Spleen (tissue), 11 donors: Measurements from ENCODE around the gene HYDIN. TPM values are rescaled to one million over a fixed set of nuclear protein-coding genes. Genes with fewer than 3 reads are reported as not detected.

Experiments
- DNase-seq: peaks from one replicate; pipeline ENCODE4 v3.0.0-alpha.2; 2020
- H3K27ac ChIP-seq, 8 donors: fragments of 200-600 bp; sonication (generic) in 7 of 8; 1 replicate in 4 of 8; 2 replicates in 4 of 8; pipeline versions ENCODE4 v1.5.0 to v1.8.0; 2016 to 2021; ENCODE audit warnings: inconsistent platforms in 4 of 8, mild to moderate bottlenecking in 4 of 8, moderate library complexity in 1 of 8
- H3K27me3 ChIP-seq, 7 donors: fragments of 200-600 bp; sonication (generic) in 6 of 7; replicated peaks in 1 of 7; 1 replicate in 4 of 7; 2 replicates in 3 of 7; pipeline versions ENCODE4 v1.5.0 to v1.8.0; 2016 to 2021; ENCODE audit warnings: inconsistent platforms in 3 of 7, mild to moderate bottlenecking in 1 of 7
- H3K36me3 ChIP-seq, 6 donors: fragments of 200-600 bp; sonication (generic) in 5 of 6; 1 replicate in 4 of 6; 2 replicates in 2 of 6; pipeline versions ENCODE4 v1.5.0 to v1.8.0; 2016 to 2021; ENCODE audit warnings: inconsistent platforms in 2 of 6
- H3K4me1 ChIP-seq, 6 donors: fragments of 200-600 bp; sonication (generic) in 5 of 6; 1 replicate in 3 of 6; 2 replicates in 3 of 6; pipeline versions ENCODE4 v1.5.0 to v1.8.0; 2016 to 2021; ENCODE audit warnings: inconsistent platforms in 3 of 6
- H3K4me3 ChIP-seq, 8 donors: fragments of 200-600 bp; sonication (generic) in 7 of 8; 1 replicate in 4 of 8; 2 replicates in 4 of 8; pipeline versions ENCODE4 v1.5.0 to v1.8.0; 2016 to 2021; ENCODE audit warnings: inconsistent platforms in 4 of 8, mild to moderate bottlenecking in 4 of 8, moderate library complexity in 2 of 8
- H3K9me3 ChIP-seq, 8 donors: fragments of 200-600 bp; sonication (generic) in 7 of 8; 1 replicate in 4 of 8; 2 replicates in 4 of 8; pipeline versions ENCODE4 v1.5.0 to v1.8.0; 2016 to 2021; ENCODE audit warnings: inconsistent platforms in 4 of 8
- POLR2A ChIP-seq, 3 donors: fragments of 450-650 bp; IDR thresholded peaks; one replicate each; pipeline ENCODE4 v1.5.1; 2017; ENCODE audit warnings: antibody characterized with exemption in 3 of 3, mild to moderate bottlenecking in 1 of 3
- POLR2AphosphoS5 ChIP-seq, 3 donors: sonication (generic); formaldehyde crosslinking; IDR thresholded peaks; one replicate each; pipeline ENCODE4 v1.5.1; 2017; ENCODE audit warnings: antibody characterized with exemption in 3 of 3
- WGBS, 5 donors: extraction: QIAGEN DNeasy Blood & Tissue Kit in 3 of 5; methylation state at CpG; one replicate each; pipeline versions ENCODE4 v1.1.5 to v1.1.7; 2013 to 2018; 5-methylcytosine and 5-hydroxymethylcytosine counted together
- intact Hi-C: fragments of 100-400 bp; cut with DNase I; formaldehyde crosslinking; loops from one replicate; pipeline ENCODE4 v1.15.0; 2023; ENCODE audit warnings: low total_unique reads
- polyA plus RNA-seq, 3 donors: library from polyadenylated mRNA; stranded (reverse); fragments of 200-250 nt; gene quantifications; one replicate each; pipeline ENCODE4 v1.2.1, GENCODE V29; 2013
- total RNA-seq, 7 donors: library from RNA; depleted of rRNA in 3 of 7; stranded (reverse); fragments of >200 nt in 3 of 7; fragmentation: NEBNext Ultra II Directional in 4 of 7; extraction: Animal tissue kit (Norgen Biotek cat#: 25700) in 4 of 7; gene quantifications; one replicate each; pipeline versions ENCODE4 v1.1.0 to v1.2.1, GENCODE V29; 2016 to 2021
- TF ChIP-seq, protein P1 (sequence below), 11 experiments: fragments of 200-600 bp in 7 of 11; fragments of 450-650 bp in 4 of 11; sonication (generic) in 4 of 11; IDR thresholded peaks in 8 of 11; conservative IDR thresholded peaks in 3 of 11; 1 replicate in 7 of 11; 2 replicates in 4 of 11; pipeline versions ENCODE4 v1.4.0 to v1.8.0; 2016 to 2021; ENCODE audit warnings: antibody characterized with exemption in 11 of 11, inconsistent platforms in 4 of 11, mild to moderate bottlenecking in 1 of 11
- donor health status: healthy with polysubstance abuse.
- donor health status: DM: no; HTN: no; CAD: no; lungs with moderate emphysema.
- donor health status: DM: no; HTN: no; CAD: no.
- donor health status: Bipolar disorder and iron deficiency.
- donor health status: healthy.
- donor health status: DM: no; HTN: no; CAD: no.
- donor health status: DM: yes; HTN: yes; CAD: no.

Gene HYDIN
- total and polyA plus RNA-seq, 10 donors = 0.05 to 2.2 (median 0.42) TPM

DNA sequence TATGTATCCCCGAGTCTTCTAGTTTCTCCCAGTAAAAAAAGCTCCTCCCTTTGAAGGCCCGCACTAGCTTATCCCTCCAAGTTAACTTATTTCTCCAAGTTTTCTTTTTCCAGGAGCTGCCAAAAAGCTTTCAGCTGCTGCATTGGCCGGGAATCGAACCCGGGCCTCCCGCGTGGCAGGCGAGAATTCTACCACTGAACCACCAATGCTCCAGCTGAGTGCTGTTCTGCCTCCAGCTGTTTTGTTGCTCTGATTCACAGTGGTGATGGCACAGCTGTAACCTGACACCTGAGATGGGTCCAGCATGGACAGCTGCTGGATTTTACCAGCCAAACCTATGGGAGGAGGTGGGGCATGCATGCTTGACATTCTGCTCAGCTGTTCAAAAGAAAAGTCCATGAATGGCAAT is 451.6 kb downstream of the HYDIN start:
- intact Hi-C loops = no loop called here
- Histone ChIP-seq H3K27me3 (no peaks in the 10 kb centered on the region), H3K4me1 (peaks cover 0 to 10% (median 3%) of the 10 kb centered on the region in 6 donors), H3K4me3 (no peak overlapping the region), H3K36me3 (peaks cover 5 to 100% (median 73%) of the 10 kb centered on the region in 6 donors), H3K9me3 (peaks cover 0 to 9% (median 0%) of the 10 kb centered on the region in 8 donors), H3K27ac (no peak overlapping the region)
- WGBS, 5 donors = 75 to 94% (median 79%) methylated on average over 8 of the region's 8 CpGs
- DNase-seq = no peak
- TF ChIP-seq POLR2AphosphoS5 (IDR thresholded peaks at IDR 0.05) = peak in 1 of 3 donors; percentile 6
- TF ChIP-seq, protein P1, sequence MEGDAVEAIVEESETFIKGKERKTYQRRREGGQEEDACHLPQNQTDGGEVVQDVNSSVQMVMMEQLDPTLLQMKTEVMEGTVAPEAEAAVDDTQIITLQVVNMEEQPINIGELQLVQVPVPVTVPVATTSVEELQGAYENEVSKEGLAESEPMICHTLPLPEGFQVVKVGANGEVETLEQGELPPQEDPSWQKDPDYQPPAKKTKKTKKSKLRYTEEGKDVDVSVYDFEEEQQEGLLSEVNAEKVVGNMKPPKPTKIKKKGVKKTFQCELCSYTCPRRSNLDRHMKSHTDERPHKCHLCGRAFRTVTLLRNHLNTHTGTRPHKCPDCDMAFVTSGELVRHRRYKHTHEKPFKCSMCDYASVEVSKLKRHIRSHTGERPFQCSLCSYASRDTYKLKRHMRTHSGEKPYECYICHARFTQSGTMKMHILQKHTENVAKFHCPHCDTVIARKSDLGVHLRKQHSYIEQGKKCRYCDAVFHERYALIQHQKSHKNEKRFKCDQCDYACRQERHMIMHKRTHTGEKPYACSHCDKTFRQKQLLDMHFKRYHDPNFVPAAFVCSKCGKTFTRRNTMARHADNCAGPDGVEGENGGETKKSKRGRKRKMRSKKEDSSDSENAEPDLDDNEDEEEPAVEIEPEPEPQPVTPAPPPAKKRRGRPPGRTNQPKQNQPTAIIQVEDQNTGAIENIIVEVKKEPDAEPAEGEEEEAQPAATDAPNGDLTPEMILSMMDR (IDR thresholded peaks at IDR 0.05 in 8 of 11, conservative IDR thresholded peaks at IDR 0.05 in 3 of 11) = no peak
- no peak for TF ChIP-seq POLR2A (IDR thresholded peaks at IDR 0.05)

DNA sequence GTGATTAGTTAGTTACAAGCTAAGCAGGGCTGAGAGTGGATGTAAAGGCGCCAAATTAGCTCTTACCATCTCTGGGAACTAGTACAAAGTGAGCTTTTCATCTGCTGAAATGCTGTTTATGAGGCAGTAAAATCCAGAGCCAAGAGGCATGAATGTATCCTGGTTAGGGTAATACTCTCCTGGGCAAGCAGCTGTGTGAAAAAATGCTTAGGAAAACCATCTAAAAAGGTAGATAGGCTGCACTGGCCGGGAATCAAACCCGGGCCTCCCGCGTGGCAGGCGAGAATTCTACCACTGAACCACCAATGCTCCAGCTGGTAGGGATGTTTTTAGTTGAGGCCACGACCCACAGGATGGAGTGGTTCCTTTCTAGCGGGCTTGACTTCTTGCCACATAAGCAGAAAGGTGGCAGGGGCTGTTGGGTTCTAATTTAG is 452.5 kb downstream of the HYDIN start:
- intact Hi-C loops = no loop called here
- WGBS, 5 donors = 79 to 88% (median 86%) methylated on average over 8 of the region's 8 CpGs
- H3K4me3 ChIP-seq = no peak overlapping the region
- H3K36me3 ChIP-seq = peaks cover 3 to 100% (median 68%) of the 10 kb centered on the region in 6 donors
- H3K4me1 ChIP-seq = peaks cover 0 to 1% (median 0%) of the 10 kb centered on the region in 6 donors
- H3K27me3 ChIP-seq = no peaks in the 10 kb centered on the region
- TF ChIP-seq POLR2AphosphoS5 (IDR thresholded peaks at IDR 0.05) = no peak
- TF ChIP-seq, protein P1 (IDR thresholded peaks at IDR 0.05 in 8 of 11, conservative IDR thresholded peaks at IDR 0.05 in 3 of 11) = no peak
- no peak for TF ChIP-seq POLR2A (IDR thresholded peaks at IDR 0.05)
- no peak for DNase-seq
- peaks cover 0 to 9% (median 0%) of the 10 kb centered on the region in 8 donors for H3K9me3 ChIP-seq
- no peak overlapping the region for H3K27ac ChIP-seq

DNA sequence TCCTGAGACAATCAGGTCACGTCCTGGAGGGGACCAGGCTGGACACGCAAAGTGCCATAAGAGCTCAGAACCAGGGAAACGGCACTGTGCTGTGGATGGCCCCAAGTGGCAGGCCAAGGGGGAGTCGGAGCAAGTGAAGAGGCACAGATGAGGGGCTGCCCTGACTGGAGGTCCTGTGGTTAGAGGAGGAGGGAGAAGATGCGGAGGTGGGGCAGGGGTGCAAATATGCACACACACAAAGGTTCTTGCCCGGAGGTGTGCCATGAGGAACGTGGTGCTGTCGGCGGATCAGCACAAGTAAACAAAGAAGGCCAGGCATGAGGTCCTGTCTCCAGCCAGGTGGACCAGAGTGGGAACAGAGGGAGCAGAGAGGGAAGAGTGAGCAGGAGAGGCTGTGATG is 453.0 kb downstream of the HYDIN start:
- intact Hi-C loops = no loop called here
- Histone ChIP-seq H3K36me3 (peaks cover 3 to 100% (median 67%) of the 10 kb centered on the region in 6 donors), H3K4me1 (no peaks in the 10 kb centered on the region), H3K27ac (no peak overlapping the region), H3K27me3 (no peaks in the 10 kb centered on the region), H3K9me3 (peaks cover 0 to 9% (median 0%) of the 10 kb centered on the region in 8 donors), H3K4me3 (no peak overlapping the region)
- WGBS, 5 donors = 89 to 96% (median 95%) methylated on average over 9 of the region's 9 CpGs
- DNase-seq = peak; percentile 58
- TF ChIP-seq, protein P1 (IDR thresholded peaks at IDR 0.05 in 8 of 11, conservative IDR thresholded peaks at IDR 0.05 in 3 of 11) = no peak
- no peak for TF ChIP-seq POLR2A (IDR thresholded peaks at IDR 0.05)
- TF ChIP-seq POLR2AphosphoS5 (IDR thresholded peaks at IDR 0.05) = no peak

DNA sequence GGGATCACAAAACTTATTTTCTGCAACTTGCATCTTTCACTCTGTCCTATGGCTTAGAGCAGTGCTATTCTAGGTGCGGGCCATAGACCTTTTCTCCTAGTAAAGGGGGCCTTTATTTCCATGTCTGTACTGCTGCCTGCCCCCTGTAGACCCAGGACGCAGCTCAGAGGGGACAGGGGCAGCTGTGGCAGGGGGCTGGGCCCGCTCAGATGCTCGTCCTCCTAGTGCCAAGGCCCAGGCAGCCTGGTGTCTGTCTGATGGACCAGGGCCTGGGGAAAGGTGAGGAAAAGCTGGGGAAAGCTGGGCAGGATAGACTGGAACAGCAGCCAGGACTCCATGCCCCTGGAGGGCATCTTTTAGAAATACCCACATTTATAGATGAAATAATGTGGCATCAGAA is 455.1 kb downstream of the HYDIN start:
- no peak for TF ChIP-seq POLR2A (IDR thresholded peaks at IDR 0.05)
- no peak for TF ChIP-seq POLR2AphosphoS5 (IDR thresholded peaks at IDR 0.05)
- TF ChIP-seq, protein P1 (IDR thresholded peaks at IDR 0.05 in 8 of 11, conservative IDR thresholded peaks at IDR 0.05 in 3 of 11) = no peak
- DNase-seq = peak; percentile 47
- Histone ChIP-seq H3K36me3 (peaks cover 0 to 100% (median 60%) of the 10 kb centered on the region in 6 donors), H3K27me3 (no peaks in the 10 kb centered on the region), H3K27ac (no peak overlapping the region), H3K4me3 (no peak overlapping the region), H3K9me3 (no peaks in the 10 kb centered on the region), H3K4me1 (peaks cover 0 to 10% (median 8%) of the 10 kb centered on the region in 6 donors)
- WGBS, 5 donors = 92 to 99% (median 95%) methylated on average over 4 of the region's 4 CpGs
- intact Hi-C loops = no loop called here
